ENCODE data around the gene HRNR.

The HRNR gene

GRCh38 chr1:152188673-152189591 is 35.1 kb downstream of the HRNR start:
- DNase-seq, result peak; percentile 33 to 83

- no peak for DNase-seq
These were observed 37.3 kb downstream of the HRNR start for GRCh38 chr1:152186556-152187285.

GRCh38 chr1:152185544-152186391 is 38.2 kb downstream of the HRNR start:
- peak; percentile 46 to 63 for DNase-seq

GRCh38 chr1:152182944-152183361 is 41.0 kb downstream of the HRNR start:
- DNase-seq, result no peak

GRCh38 chr1:152182431-152182830 is 41.6 kb downstream of the HRNR start:
- DNase-seq, result peak; percentile 28 to 73

- no peak for DNase-seq
These were observed 44.4 kb downstream of the HRNR start for GRCh38 chr1:152179566-152179965.

GRCh38 chr1:152170287-152170905 is 53.6 kb downstream of the HRNR start:
- DNase-seq, result peak in 1 of 2 donors; percentile 46

GRCh38 chr1:152169366-152170025 is 54.5 kb downstream of the HRNR start:
- no peak for DNase-seq

- no peak for DNase-seq
These were observed 55.5 kb downstream of the HRNR start for GRCh38 chr1:152168535-152168868.

- DNase-seq, result no peak
These were observed 56.0 kb downstream of the HRNR start for GRCh38 chr1:152167835-152168534.

GRCh38 chr1:152166966-152167365 is 57.0 kb downstream of the HRNR start:
- no peak for DNase-seq

GRCh38 chr1:152165286-152166077 is 58.5 kb downstream of the HRNR start:
- DNase-seq, result peak; percentile 46 to 53

- DNase-seq, result no peak
These were observed 59.4 kb downstream of the HRNR start for GRCh38 chr1:152164517-152165136.

- DNase-seq, result peak; percentile 69 to 92
These were observed 61.1 kb downstream of the HRNR start for GRCh38 chr1:152162792-152163463.

All from inflammatory macrophage treated with lipopolysaccharide for 1 hour (primary cell).